H9 (cell line): Measurements from ENCODE around the gene POLN. TPM values are rescaled to one million over a fixed set of nuclear protein-coding genes. Genes with fewer than 3 reads are reported as not detected.

Experiments
- DNase-seq: peaks from one replicate; pipeline ENCODE4 v3.0.0-alpha.2; 2017
- H2AFZ ChIP-seq: one replicate; pipeline ENCODE4 v1.6.1; 2013; ENCODE audit warnings: mild to moderate bottlenecking, low read length, control low read depth, moderate library complexity
- H2AK5ac ChIP-seq: 2 replicates; pipeline ENCODE4 v1.6.1; 2013; ENCODE audit warnings: low read length, control low read depth, mixed read lengths; ENCODE audit not compliant: insufficient read length
- H2BK120ac ChIP-seq: one replicate; pipeline ENCODE4 v1.6.1; 2013; ENCODE audit warnings: low read depth, mild to moderate bottlenecking, low read length, control low read depth, inconsistent platforms; ENCODE audit not compliant: poor library complexity, severe bottlenecking
- H2BK12ac ChIP-seq: 2 replicates; pipeline ENCODE4 v1.6.1; 2013; ENCODE audit warnings: low read length, control low read depth, mixed read lengths, low read depth; ENCODE audit not compliant: insufficient read length
- H2BK15ac ChIP-seq: 2 replicates; pipeline ENCODE4 v1.6.1; 2013; ENCODE audit warnings: low read depth, low read length, control low read depth
- H2BK20ac ChIP-seq: one replicate; pipeline ENCODE4 v1.6.1; 2013; ENCODE audit warnings: low read depth, mild to moderate bottlenecking, low read length, control low read depth, inconsistent platforms; ENCODE audit not compliant: poor library complexity, severe bottlenecking
- H2BK5ac ChIP-seq: 2 replicates; pipeline ENCODE4 v1.6.1; 2013; ENCODE audit warnings: low read length, control low read depth, mixed read lengths; ENCODE audit not compliant: insufficient read length
- H3K14ac ChIP-seq: 2 replicates; pipeline ENCODE4 v1.6.1; 2013; ENCODE audit warnings: low read length, control low read depth; ENCODE audit not compliant: insufficient read depth
- H3K18ac ChIP-seq: 2 replicates; pipeline ENCODE4 v1.6.1; 2013; ENCODE audit warnings: low read depth, mild to moderate bottlenecking, mixed read lengths, low read length, control low read depth; ENCODE audit not compliant: insufficient read length
- H3K23ac ChIP-seq: 2 replicates; pipeline ENCODE4 v1.6.1; 2013; ENCODE audit warnings: low read length, control low read depth, mixed read lengths, low read depth; ENCODE audit not compliant: insufficient read length
- H3K23me2 ChIP-seq: 2 replicates; pipeline ENCODE4 v1.6.1; 2013; ENCODE audit warnings: low read depth, mild to moderate bottlenecking, mixed read lengths, low read length, control low read depth; ENCODE audit not compliant: insufficient read length, poor library complexity, severe bottlenecking
- H3K27ac ChIP-seq: 2 replicates; pipeline ENCODE4 v1.5.1; 2013; ENCODE audit warnings: low read length, control low read depth, mixed read lengths, low read depth; ENCODE audit not compliant: insufficient read length
- H3K27me3 ChIP-seq: 2 replicates; pipeline ENCODE4 v1.6.1; 2013; ENCODE audit warnings: low read length, control low read depth, inconsistent platforms; ENCODE audit not compliant: insufficient read depth
- H3K4ac ChIP-seq: 2 replicates; pipeline ENCODE4 v1.6.1; 2013; ENCODE audit warnings: low read depth, mild to moderate bottlenecking, control low read depth, inconsistent platforms, low read length, moderate library complexity
- H3K4me1 ChIP-seq: 2 replicates; pipeline ENCODE4 v1.6.1; 2013; ENCODE audit warnings: low read length, control low read depth, inconsistent platforms; ENCODE audit not compliant: insufficient read depth
- H3K4me2 ChIP-seq: 2 replicates; pipeline ENCODE4 v1.6.1; 2013; ENCODE audit warnings: low read length, control low read depth, mixed read lengths; ENCODE audit not compliant: insufficient read length, insufficient read depth
- H3K56ac ChIP-seq: 2 replicates; pipeline ENCODE4 v1.6.1; 2013; ENCODE audit warnings: low read depth, mild to moderate bottlenecking, mixed read lengths, low read length, control low read depth; ENCODE audit not compliant: insufficient read length
- H3K79me1 ChIP-seq: 2 replicates; pipeline ENCODE4 v1.6.1; 2013; ENCODE audit warnings: low read depth, mild to moderate bottlenecking, moderate library complexity, low read length, control low read depth, inconsistent platforms; ENCODE audit not compliant: insufficient read depth, poor library complexity, severe bottlenecking
- H3K79me2 ChIP-seq: 2 replicates; pipeline ENCODE4 v1.6.1; 2013; ENCODE audit warnings: low read length, control low read depth, inconsistent platforms; ENCODE audit not compliant: insufficient read depth
- H3K9ac ChIP-seq: 2 replicates; pipeline ENCODE4 v1.6.1; 2013; ENCODE audit warnings: low read length, control low read depth, mixed read lengths; ENCODE audit not compliant: insufficient read length; ENCODE audit errors: extremely low read depth
- H3K9me3 ChIP-seq: one replicate; pipeline ENCODE4 v1.6.1; 2013; ENCODE audit warnings: low read depth, low read length, inconsistent platforms; ENCODE audit not compliant: control insufficient read depth
- H3T11ph ChIP-seq: one replicate; pipeline ENCODE4 v1.6.1; 2013; ENCODE audit warnings: mild to moderate bottlenecking, low read length, control low read depth, inconsistent platforms
- H4K20me1 ChIP-seq: one replicate; pipeline ENCODE4 v1.6.1; 2013; ENCODE audit not compliant: control insufficient read depth, insufficient read length, insufficient read depth
- H4K5ac ChIP-seq: 2 replicates; pipeline ENCODE4 v1.6.1; 2013; ENCODE audit warnings: low read depth, mild to moderate bottlenecking, mixed read lengths, low read length, control low read depth; ENCODE audit not compliant: insufficient read length
- H4K8ac ChIP-seq: replicated peaks from 2 replicates; pipeline ENCODE4 v1.6.1; 2013; ENCODE audit warnings: low read length, control low read depth, mixed read lengths, low read depth; ENCODE audit not compliant: insufficient read length
- H4K91ac ChIP-seq: 2 replicates; pipeline ENCODE4 v1.6.1; 2013; ENCODE audit warnings: low read depth, mild to moderate bottlenecking, moderate library complexity, mixed read lengths, low read length, control low read depth; ENCODE audit not compliant: insufficient read length
- H3K27ac Mint-ChIP-seq, 3 experiments: 2 replicates in 2 of 3; 3 replicates in 1 of 3; pipeline ENCODE4 v1.8.0; 2020 to 2021; ENCODE audit warnings: mixed read lengths in 3 of 3, mild to moderate bottlenecking in 1 of 3, moderate library complexity in 1 of 3
- H3K27me3 Mint-ChIP-seq: 2 replicates; pipeline ENCODE4 v1.8.0; 2021; ENCODE audit warnings: low read depth, mild to moderate bottlenecking, moderate library complexity, mixed read lengths
- H3K36me3 Mint-ChIP-seq, 3 experiments: 2 replicates in 2 of 3; 3 replicates in 1 of 3; pipeline ENCODE4 v1.8.0; 2020 to 2021; ENCODE audit warnings: low read depth in 3 of 3, mixed read lengths in 3 of 3; ENCODE audit not compliant: insufficient read depth in 1 of 3
- H3K4me1 Mint-ChIP-seq, 2 experiments: 2 replicates each; pipeline ENCODE4 v1.8.0; 2020; ENCODE audit warnings: mixed read lengths in 2 of 2
- H3K4me3 Mint-ChIP-seq, 2 experiments: 2 replicates in 1 of 2; 3 replicates in 1 of 2; pipeline ENCODE4 v1.8.0; 2020 to 2021; ENCODE audit warnings: mild to moderate bottlenecking in 2 of 2, mixed read lengths in 2 of 2, moderate library complexity in 1 of 2
- H3K9me3 Mint-ChIP-seq, 2 experiments: 2 replicates in 1 of 2; 3 replicates in 1 of 2; pipeline ENCODE4 v1.8.0; 2020; ENCODE audit warnings: mild to moderate bottlenecking in 2 of 2, mixed read lengths in 2 of 2, moderate library complexity in 1 of 2
- WGBS: extraction: QIAGEN DNeasy Blood & Tissue Kit; methylation state at CpG from one replicate; pipeline ENCODE4 v1.1.7; 2013; ENCODE audit warnings: missing lambda C conversion rate, low lambda C conversion rate, mixed read lengths; ENCODE audit not compliant: insufficient read length; ENCODE audit errors: extremely low coverage; 5-methylcytosine and 5-hydroxymethylcytosine counted together
- total RNA-seq: library from RNA; stranded (reverse); gene quantifications from 2 replicates; pipeline ENCODE4 v1.2.1, GENCODE V29; 2021
- TF ChIP-seq, protein P1 (sequence below): fragments of 200-600 bp; sonication (generic); conservative IDR thresholded peaks from 3 replicates; pipeline ENCODE4 v1.8.0; 2021; ENCODE audit warnings: antibody characterized with exemption, mild to moderate bottlenecking

Gene POLN
- total RNA-seq, 1 experiment from 2014 or later = 0.74 TPM

DNA sequence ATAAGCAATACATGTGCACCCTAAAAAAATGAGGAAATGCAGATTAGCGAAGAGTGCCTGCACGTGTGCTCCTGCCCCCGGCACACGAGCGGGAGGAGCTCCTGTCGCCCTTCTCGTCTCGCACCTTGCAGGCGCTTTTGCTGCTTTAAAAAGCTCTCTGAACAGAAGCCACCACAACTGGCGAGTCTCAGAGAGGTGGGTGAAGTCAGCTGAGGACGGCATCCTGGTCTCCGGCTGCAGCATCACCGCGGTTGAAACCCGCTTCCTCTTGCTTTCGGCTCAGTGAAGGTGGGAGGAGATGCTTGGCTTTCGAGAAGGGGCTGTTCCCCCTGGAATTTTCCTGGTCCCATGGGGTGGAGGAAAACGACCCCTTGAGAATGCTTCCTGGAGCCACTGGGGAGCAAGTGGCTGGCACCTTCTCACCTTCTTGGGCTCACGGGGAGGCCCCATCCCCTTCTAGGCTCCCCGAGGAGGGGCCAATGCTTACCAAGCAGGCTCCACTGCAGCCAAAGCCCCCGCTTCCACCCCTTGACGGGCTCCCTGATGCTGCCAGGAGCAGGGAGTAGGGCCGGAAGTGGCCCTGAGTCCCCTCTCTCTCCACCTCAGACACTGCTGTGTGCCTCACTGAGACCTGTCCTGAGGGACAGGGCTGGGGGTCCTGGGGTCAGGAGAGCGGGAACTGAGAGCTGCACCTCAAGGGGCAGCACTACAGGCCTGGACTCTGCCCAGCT lies 49.2 kb upstream of the POLN start:
- H2BK5ac ChIP-seq = no peak overlapping the region
- H3K56ac ChIP-seq = no peak overlapping the region
- H3K9ac ChIP-seq = no peak overlapping the region
- DNase-seq = no peak
- no peaks in the 10 kb centered on the region for H3K9me3 ChIP-seq
- no peak overlapping the region for H2BK120ac ChIP-seq
- H3K36me3 Mint-ChIP-seq = no peaks in the 10 kb centered on the region; a peak in 1 of 7 replicates
- H3K4me1 Mint-ChIP-seq = peaks cover 8 to 22% of the 10 kb centered on the region in 2 experiments
- WGBS = no CpG with 5 or more reads among the region's 24 CpGs
- H3K9me3 Mint-ChIP-seq = peaks cover 6 to 8% of the 10 kb centered on the region in 2 experiments
- H3K14ac ChIP-seq = no peak overlapping the region
- H3K23me2 ChIP-seq = no peaks in the 10 kb centered on the region
- H2AK5ac ChIP-seq = no peak overlapping the region
- TF ChIP-seq, protein P1, sequence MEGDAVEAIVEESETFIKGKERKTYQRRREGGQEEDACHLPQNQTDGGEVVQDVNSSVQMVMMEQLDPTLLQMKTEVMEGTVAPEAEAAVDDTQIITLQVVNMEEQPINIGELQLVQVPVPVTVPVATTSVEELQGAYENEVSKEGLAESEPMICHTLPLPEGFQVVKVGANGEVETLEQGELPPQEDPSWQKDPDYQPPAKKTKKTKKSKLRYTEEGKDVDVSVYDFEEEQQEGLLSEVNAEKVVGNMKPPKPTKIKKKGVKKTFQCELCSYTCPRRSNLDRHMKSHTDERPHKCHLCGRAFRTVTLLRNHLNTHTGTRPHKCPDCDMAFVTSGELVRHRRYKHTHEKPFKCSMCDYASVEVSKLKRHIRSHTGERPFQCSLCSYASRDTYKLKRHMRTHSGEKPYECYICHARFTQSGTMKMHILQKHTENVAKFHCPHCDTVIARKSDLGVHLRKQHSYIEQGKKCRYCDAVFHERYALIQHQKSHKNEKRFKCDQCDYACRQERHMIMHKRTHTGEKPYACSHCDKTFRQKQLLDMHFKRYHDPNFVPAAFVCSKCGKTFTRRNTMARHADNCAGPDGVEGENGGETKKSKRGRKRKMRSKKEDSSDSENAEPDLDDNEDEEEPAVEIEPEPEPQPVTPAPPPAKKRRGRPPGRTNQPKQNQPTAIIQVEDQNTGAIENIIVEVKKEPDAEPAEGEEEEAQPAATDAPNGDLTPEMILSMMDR = no peak
- H4K5ac ChIP-seq = no peak overlapping the region
- no peaks in the 10 kb centered on the region; the same call in 1 of the 2 replicates for H3K27me3 Mint-ChIP-seq
- H3K27me3 ChIP-seq = no peaks in the 10 kb centered on the region
- H3K27ac Mint-ChIP-seq = no peak overlapping the region
- no peaks in the 10 kb centered on the region for H3K79me2 ChIP-seq
- H2BK20ac ChIP-seq = no peak overlapping the region
- H3K79me1 ChIP-seq = no peaks in the 10 kb centered on the region
- no peak overlapping the region for H4K91ac ChIP-seq
- no peak overlapping the region for H3K18ac ChIP-seq
- H3K4me3 Mint-ChIP-seq = no peak overlapping the region
- no peak overlapping the region for H3T11ph ChIP-seq
- no peaks in the 10 kb centered on the region for H4K20me1 ChIP-seq
- no peak overlapping the region for H2AFZ ChIP-seq
- H3K23ac ChIP-seq = no peak overlapping the region
- H3K4me1 ChIP-seq = no peaks in the 10 kb centered on the region; the same call in 1 of the 2 replicates
- no peak overlapping the region for H2BK12ac ChIP-seq
- H3K4ac ChIP-seq = no peak overlapping the region
- H3K27ac ChIP-seq = no peak overlapping the region
- no peak overlapping the region for H4K8ac ChIP-seq
- no peak overlapping the region for H3K4me2 ChIP-seq
- H2BK15ac ChIP-seq = no peak overlapping the region
